HepG2 (cell line): Measurements from ENCODE around the gene TBXA2R.

Experiments used
- ATF1 ChIP-seq: IDR thresholded peaks from 2 replicates; pipeline ENCODE4 v1.6.1; 2016; ENCODE audit warnings: mild to moderate bottlenecking, control low read depth
- ELF4 ChIP-seq: sonication (generic); formaldehyde crosslinking; IDR thresholded peaks from 2 replicates; pipeline ENCODE4 v1.5.0; 2020; ENCODE audit warnings: missing genetic modification reagents, mild to moderate bottlenecking, moderate library complexity, borderline replicate concordance
- HDAC2 ChIP-seq: sonication (generic); formaldehyde crosslinking; IDR thresholded peaks from 2 replicates; pipeline ENCODE4 v1.4.0; 2020; ENCODE audit warnings: missing genetic modification reagents
- HNRNPLL ChIP-seq: fragments of 200-400 bp; formaldehyde crosslinking; IDR thresholded peaks from 2 replicates; pipeline ENCODE4 v1.6.1; 2017; ENCODE audit warnings: mild to moderate bottlenecking, low read depth, low read length; ENCODE audit not compliant: poor library complexity, severe bottlenecking
- KAT8 ChIP-seq: IDR thresholded peaks from 2 replicates; pipeline ENCODE4 v1.6.1; 2016; ENCODE audit warnings: missing genetic modification reagents, missing compliant biosample characterization
- KLF6 ChIP-seq: IDR thresholded peaks from 2 replicates; pipeline ENCODE4 v1.8.0; 2016; ENCODE audit warnings: missing biosample characterization, missing genetic modification reagents
- NFIC ChIP-seq: IDR thresholded peaks from 2 replicates; pipeline ENCODE4 v1.6.1; 2012; ENCODE audit warnings: mild to moderate bottlenecking, low read length, inconsistent platforms
- TAF1 ChIP-seq: sonication (generic); formaldehyde crosslinking; IDR thresholded peaks from 2 replicates; pipeline ENCODE4 v1.4.0; 2020; ENCODE audit warnings: missing genetic modification reagents
- ZNF34 ChIP-seq: sonication (generic); formaldehyde crosslinking; IDR thresholded peaks from 2 replicates; pipeline ENCODE4 v1.4.0; 2020; ENCODE audit warnings: mild to moderate bottlenecking, missing genetic modification reagents, borderline replicate concordance
- ZSCAN12 ChIP-seq: sonication (generic); formaldehyde crosslinking; IDR thresholded peaks from 2 replicates; pipeline ENCODE4 v1.9.0; 2021; ENCODE audit warnings: mild to moderate bottlenecking, missing genetic modification reagents
- TF ChIP-seq, protein P1 (sequence below): sonication (generic); formaldehyde crosslinking; IDR thresholded peaks from 2 replicates; pipeline ENCODE4 v1.4.0; 2020; ENCODE audit warnings: missing genetic modification reagents
- TF ChIP-seq, protein P2 (sequence below): sonication (generic); formaldehyde crosslinking; IDR thresholded peaks from 2 replicates; pipeline ENCODE4 v1.5.0; 2020; ENCODE audit warnings: mild to moderate bottlenecking, missing genetic modification reagents, moderate library complexity

DNA sequence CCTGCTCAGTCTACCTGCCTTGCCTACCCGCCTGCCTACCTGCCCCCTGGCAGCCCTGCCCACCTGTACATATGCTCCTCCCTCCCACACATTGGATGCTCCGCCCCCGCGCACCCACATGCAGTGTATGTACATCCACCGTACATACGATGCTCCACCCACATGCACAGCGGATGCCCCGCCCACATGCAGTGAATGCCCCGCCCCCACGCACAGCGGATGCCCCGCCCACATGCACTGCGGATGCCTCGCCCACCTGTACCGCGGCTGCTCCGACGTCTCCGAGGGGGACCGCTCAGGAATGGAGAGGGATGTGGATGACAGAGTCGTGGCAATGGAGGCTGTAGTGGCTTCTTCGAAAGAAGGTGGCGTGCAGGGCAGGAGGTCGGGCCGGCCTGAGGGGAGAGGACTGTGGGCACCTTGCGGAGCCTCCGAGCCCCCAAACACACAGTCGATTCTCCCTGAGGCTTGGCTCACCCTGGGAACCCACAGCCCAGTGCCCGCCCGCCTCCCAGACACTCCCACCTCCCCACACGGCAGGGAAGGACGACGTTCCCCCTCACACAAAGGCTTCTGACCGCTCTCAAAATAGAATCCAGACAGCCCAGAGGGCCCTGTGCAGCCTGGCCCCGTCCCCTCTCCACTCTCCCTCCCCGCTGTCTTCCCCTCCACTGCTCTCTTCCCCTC lies 36.5 kb upstream of the TBXA2R start:
- TF ChIP-seq KAT8 (CRISPR knock-in tag) (no peak), ATF1 (no peak), ZSCAN12 (no peak), TAF1 (no peak), HDAC2 (no peak), KLF6 (CRISPR knock-in tag) (no peak), NFIC (no peak), ZNF34 (CRISPR knock-in tag) (no peak), ELF4 (CRISPR knock-in tag) (no peak), HNRNPLL (no peak)
- TF ChIP-seq, protein P1, sequence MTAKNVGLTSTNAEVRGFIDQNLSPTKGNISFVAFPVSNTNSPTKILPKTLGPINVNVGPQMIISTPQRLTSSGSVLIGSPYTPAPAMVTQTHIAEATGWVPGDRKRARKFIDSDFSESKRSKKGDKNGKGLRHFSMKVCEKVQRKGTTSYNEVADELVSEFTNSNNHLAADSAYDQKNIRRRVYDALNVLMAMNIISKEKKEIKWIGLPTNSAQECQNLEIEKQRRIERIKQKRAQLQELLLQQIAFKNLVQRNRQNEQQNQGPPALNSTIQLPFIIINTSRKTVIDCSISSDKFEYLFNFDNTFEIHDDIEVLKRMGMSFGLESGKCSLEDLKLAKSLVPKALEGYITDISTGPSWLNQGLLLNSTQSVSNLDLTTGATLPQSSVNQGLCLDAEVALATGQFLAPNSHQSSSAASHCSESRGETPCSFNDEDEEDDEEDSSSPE (CRISPR knock-in tag), result no peak
- TF ChIP-seq, protein P2, sequence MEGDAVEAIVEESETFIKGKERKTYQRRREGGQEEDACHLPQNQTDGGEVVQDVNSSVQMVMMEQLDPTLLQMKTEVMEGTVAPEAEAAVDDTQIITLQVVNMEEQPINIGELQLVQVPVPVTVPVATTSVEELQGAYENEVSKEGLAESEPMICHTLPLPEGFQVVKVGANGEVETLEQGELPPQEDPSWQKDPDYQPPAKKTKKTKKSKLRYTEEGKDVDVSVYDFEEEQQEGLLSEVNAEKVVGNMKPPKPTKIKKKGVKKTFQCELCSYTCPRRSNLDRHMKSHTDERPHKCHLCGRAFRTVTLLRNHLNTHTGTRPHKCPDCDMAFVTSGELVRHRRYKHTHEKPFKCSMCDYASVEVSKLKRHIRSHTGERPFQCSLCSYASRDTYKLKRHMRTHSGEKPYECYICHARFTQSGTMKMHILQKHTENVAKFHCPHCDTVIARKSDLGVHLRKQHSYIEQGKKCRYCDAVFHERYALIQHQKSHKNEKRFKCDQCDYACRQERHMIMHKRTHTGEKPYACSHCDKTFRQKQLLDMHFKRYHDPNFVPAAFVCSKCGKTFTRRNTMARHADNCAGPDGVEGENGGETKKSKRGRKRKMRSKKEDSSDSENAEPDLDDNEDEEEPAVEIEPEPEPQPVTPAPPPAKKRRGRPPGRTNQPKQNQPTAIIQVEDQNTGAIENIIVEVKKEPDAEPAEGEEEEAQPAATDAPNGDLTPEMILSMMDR, result no peak
